A549 (cell line): ENCODE data around the gene ACADM. TPM values are rescaled to one million over a fixed set of nuclear protein-coding genes. Genes with fewer than 3 reads are reported as not detected.

Experiments used
- ATAC-seq, 2 experiments: fragments of 200-7000 bp in 1 of 2; fragments of >200 bp in 1 of 2; cut with Nextera tagmentation in 1 of 2; cut with Tn5 transposase in 1 of 2; 3 replicates each; pipeline versions ENCODE4 v1.8.0 to v1.9.1; 2018 to 2020; ENCODE audit warnings: mild to moderate bottlenecking in 1 of 2, moderate library complexity in 1 of 2
- CTCF ChIA-PET: fragments of 300-600 bp; sonication (Branson Sonifier 250); formaldehyde crosslinking; extraction: SDS; loops from one replicate; lab custom pipeline; 2021; ENCODE audit warnings: antibody characterized with exemption, inconsistent platforms; lab: Yijun Ruan, JAX
- POLR2A ChIA-PET: fragments of 350-600 bp; formaldehyde crosslinking; extraction: SDS; loops from one replicate; lab custom pipeline; 2021; ENCODE audit warnings: antibody characterized with exemption, inconsistent platforms; lab: Yijun Ruan, JAX
- DNase-seq, 2 experiments: peaks; one replicate each; pipeline versions ENCODE4 v3.0.0 to v3.0.0-alpha.2; 2011 to 2016; ENCODE audit warnings: low read depth in 1 of 2, low spot score in 1 of 2
- FAIRE-seq: peaks from 2 replicates; lab custom pipeline; 2011; peaks lifted over from hg19 to GRCh38; lab: Jason Lieb, UNC
- H3K27ac ChIP-seq, 2 experiments: fragments of >200 bp; sonication (Bioruptor Twin); formaldehyde crosslinking; 3 replicates each; pipeline ENCODE4 v1.5.1; 2016 to 2017
- H3K4me1 ChIP-seq: fragments of >200 bp; sonication (Bioruptor Twin); formaldehyde crosslinking; 3 replicates; pipeline ENCODE4 v1.6.1; 2016
- H3K4me2 ChIP-seq: fragments of >200 bp; sonication (Bioruptor Twin); formaldehyde crosslinking; 3 replicates; pipeline ENCODE4 v1.6.1; 2016
- H3K4me3 ChIP-seq: fragments of >200 bp; sonication (Bioruptor Twin); formaldehyde crosslinking; 3 replicates; pipeline ENCODE4 v1.5.1; 2016
- H3K9me3 ChIP-seq: fragments of >200 bp; sonication (Bioruptor Twin); formaldehyde crosslinking; 3 replicates; pipeline ENCODE4 v1.6.1; 2016
- BCL3 ChIP-seq: fragments of >200 bp; sonication (Bioruptor Twin); formaldehyde crosslinking; IDR thresholded peaks from 3 replicates; pipeline ENCODE4 v1.6.1; 2016
- CEBPB ChIP-seq, 2 experiments: fragments of >200 bp in 1 of 2; sonication (Bioruptor Twin) in 1 of 2; formaldehyde crosslinking in 1 of 2; IDR thresholded peaks; 2 replicates each; pipeline ENCODE4 v1.6.1; 2012 to 2016
- CTCF ChIP-seq: fragments of >200 bp; sonication (Bioruptor Twin); formaldehyde crosslinking; IDR thresholded peaks from 3 replicates; pipeline ENCODE4 v1.5.1; 2016
- EHF ChIP-seq: fragments of 250-450 bp; sonication (Bioruptor Pico); IDR thresholded peaks from 2 replicates; pipeline ENCODE4 v1.5.0; 2020; ENCODE audit warnings: mild to moderate bottlenecking
- EHMT2 ChIP-seq: fragments of 200-600 bp; sonication (generic); IDR thresholded peaks from 2 replicates; pipeline ENCODE4 v1.6.1; 2016; ENCODE audit warnings: antibody characterized with exemption, low read depth, mild to moderate bottlenecking, moderate library complexity
- FOXS1 ChIP-seq: fragments of 250-450 bp; sonication (Bioruptor Pico); IDR thresholded peaks from 2 replicates; pipeline ENCODE4 v1.5.0; 2020; ENCODE audit warnings: mild to moderate bottlenecking, moderate library complexity
- HOXA7 ChIP-seq: fragments of 250-450 bp; sonication (Bioruptor Pico); IDR thresholded peaks from 2 replicates; pipeline ENCODE4 v1.5.0; 2020; ENCODE audit warnings: mild to moderate bottlenecking, moderate library complexity
- JUN ChIP-seq, 2 experiments: fragments of >200 bp; sonication (Bioruptor Twin); formaldehyde crosslinking; IDR thresholded peaks; 2 replicates in 1 of 2; 3 replicates in 1 of 2; pipeline ENCODE4 v1.6.1; 2016 to 2017
- KDM5A ChIP-seq: fragments of 200-600 bp; sonication (generic); IDR thresholded peaks from 2 replicates; pipeline ENCODE4 v1.6.1; 2016; ENCODE audit warnings: antibody characterized with exemption, mild to moderate bottlenecking
- MAX ChIP-seq: IDR thresholded peaks from 2 replicates; pipeline ENCODE4 v1.6.1; 2012
- MYC ChIP-seq: IDR thresholded peaks from 2 replicates; pipeline ENCODE4 v1.6.1; 2012; ENCODE audit warnings: mild to moderate bottlenecking, inconsistent platforms, low read length, improper control_type of control experiment, borderline replicate concordance
- NFE2L2 ChIP-seq: fragments of 150-350 bp; conservative IDR thresholded peaks from 2 replicates; pipeline ENCODE4 v1.6.1; 2014; ENCODE audit warnings: low read length
- NR3C1 ChIP-seq: fragments of >200 bp; sonication (Bioruptor Twin); formaldehyde crosslinking; IDR thresholded peaks from 3 replicates; pipeline ENCODE4 v1.6.1; 2017
- PBX3 ChIP-seq: IDR thresholded peaks from 2 replicates; pipeline ENCODE4 v1.6.1; 2012
- POLR2A ChIP-seq: IDR thresholded peaks from 2 replicates; pipeline ENCODE4 v1.6.1; 2012; ENCODE audit warnings: mild to moderate bottlenecking, low read length
- RFX5 ChIP-seq: fragments of 450-650 bp; IDR thresholded peaks from 2 replicates; pipeline ENCODE4 v1.7.1; 2014; ENCODE audit warnings: antibody characterized with exemption, mild to moderate bottlenecking, moderate library complexity
- RNF2 ChIP-seq: fragments of 200-600 bp; sonication (generic); IDR thresholded peaks from 2 replicates; pipeline ENCODE4 v1.6.1; 2016; ENCODE audit warnings: low read depth, mild to moderate bottlenecking, antibody characterized with exemption, moderate library complexity, borderline replicate concordance
- ZC3H11A ChIP-seq: fragments of 450-650 bp; IDR thresholded peaks from 2 replicates; pipeline ENCODE4 v1.6.1; 2014; ENCODE audit warnings: antibody characterized with exemption, mild to moderate bottlenecking
- WGBS: methylation state at CpG from one replicate; pipeline ENCODE4 v1.1.6; 2017; ENCODE audit errors: missing lambda C conversion rate; 5-methylcytosine and 5-hydroxymethylcytosine counted together
- polyA plus RNA-seq, 4 experiments: library from polyadenylated mRNA; depleted of rRNA in 3 of 4; stranded (reverse); fragments of >200 nt; fragmentation: RNase III in 1 of 4; extraction: RNeasy Plus Mini Kit Qiagen cat#74134 plus additional on column Dnase treatment in 1 of 4; gene quantifications; 2 replicates in 3 of 4; 3 replicates in 1 of 4; pipeline ENCODE4 v1.2.3, GENCODE V29; 2011 to 2017

ACADM gene
- polyA plus RNA-seq, 2 of the 4 experiments (the other 2 are of a cell fraction): 45.1 to 45.4 TPM

- no peak for TF ChIP-seq CTCF
- peak; percentile 95 for TF ChIP-seq BCL3
- TF ChIP-seq JUN (IDR thresholded peaks at IDR 0.05): peak; percentile 83 to 97
- TF ChIP-seq NR3C1: no peak
- TF ChIP-seq MYC: peak; percentile 37; the same call in 1 of the 2 replicates
- peak; percentile 94 for TF ChIP-seq POLR2A
- no peak; the same call in 1 of the 2 replicates for TF ChIP-seq RFX5
- no peak for TF ChIP-seq EHMT2
- 0 out of 2 replicates have a peak, but pooled peaks have one; percentile 47 for TF ChIP-seq KDM5A
- TF ChIP-seq MAX: peak; percentile 77
- no peak for TF ChIP-seq EHF (CRISPR knock-in tag)
- no peak for TF ChIP-seq RNF2
- no peak for TF ChIP-seq ZC3H11A
These were observed 61.7 kb downstream of the ACADM start, which contains the start of gene RABGGTB (continued) for GRCh38 chr1:75785983-75786853.

GRCh38 chr1:75786901-75787493 lies 62.5 kb downstream of the ACADM start:
- Histone ChIP-seq H3K4me3 (peak overlapping the region; percentile 60), H3K4me1 (peaks cover 26% of the 10 kb centered on the region), H3K27ac (peak overlapping the region; percentile 81 to 90), H3K4me2 (peak overlapping the region; percentile 97), H3K9me3 (no peaks in the 10 kb centered on the region)
- CTCF ChIA-PET: interaction anchor here (1.6 kb wide), 1 partner anchor 15 kb away, joined by 3 read pairs; no protein-coding TSS in a partner anchor
- ATAC-seq (no peak), FAIRE-seq (no peak), DNase-seq (no peak)
- WGBS: 2% methylated on average over 10 of the region's 10 CpGs
- POLR2A ChIA-PET: interaction anchor here (0.6 to 1.4 kb wide), 2 partner anchors 8 to 10 kb away, joined by 4 to 7 read pairs; partner anchors contain the start of gene MSH4
- TF ChIP-seq PBX3: no peak

GRCh38 chr1:75787524-75787923 lies 63.0 kb downstream of the ACADM start:
- ChIA-PET POLR2A (no interaction called here), CTCF (interaction anchor here (1.6 kb wide), 1 partner anchor 15 kb away, joined by 3 read pairs; no protein-coding TSS in a partner anchor)
- Histone ChIP-seq H3K4me2 (peak overlapping the region; percentile 97), H3K27ac (peak overlapping the region; percentile 81 to 90), H3K4me3 (peak overlapping the region; percentile 60), H3K9me3 (no peaks in the 10 kb centered on the region), H3K4me1 (peaks cover 30% of the 10 kb centered on the region)
- no peak for DNase-seq
- TF ChIP-seq CEBPB (IDR thresholded peaks at IDR 0.05) (no peak), NFE2L2 (no peak), FOXS1 (CRISPR knock-in tag) (no peak), HOXA7 (CRISPR knock-in tag) (no peak)
- no peak for ATAC-seq
- 1% methylated on average over 4 of the region's 4 CpGs for WGBS
- FAIRE-seq: no peak
